GM21367 (cell line): ENCODE measurements around the gene BMERB1.

Experiments used
- ATAC-seq: cut with Tn5 transposase; IDR thresholded peaks from one replicate; pipeline ENCODE4 v1.9.1; 2021; ENCODE audit not compliant: unreplicated experiment

BMERB1 gene

GRCh38 chr16:15607700-15608396, 173.5 kb downstream of the BMERB1 start:
- ATAC-seq = no peak

GRCh38 chr16:15608398-15609285, 174.3 kb downstream of the BMERB1 start:
- ATAC-seq = no peak

GRCh38 chr16:15609286-15609649, 174.9 kb downstream of the BMERB1 start:
- no peak for ATAC-seq

GRCh38 chr16:15610369-15610871, 176.0 kb downstream of the BMERB1 start:
- no peak for ATAC-seq

- ATAC-seq = no peak
Observed at GRCh38 chr16:15611610-15612009, 177.2 kb downstream of the BMERB1 start.

- no peak for ATAC-seq
Observed at GRCh38 chr16:15613676-15614075, 179.3 kb downstream of the BMERB1 start.

- no peak for ATAC-seq
Observed at GRCh38 chr16:15616012-15616411, 181.6 kb downstream of the BMERB1 start.

- ATAC-seq = no peak
Observed at GRCh38 chr16:15616475-15617165, 182.2 kb downstream of the BMERB1 start.

- ATAC-seq = no peak
Observed at GRCh38 chr16:15617901-15618300, 183.5 kb downstream of the BMERB1 start.

- ATAC-seq = no peak
Observed at GRCh38 chr16:15618392-15618791, 184.0 kb downstream of the BMERB1 start.

- no peak for ATAC-seq
Observed at GRCh38 chr16:15620611-15621195, 186.3 kb downstream of the BMERB1 start.

GRCh38 chr16:15621456-15621855, 187.1 kb downstream of the BMERB1 start:
- no peak for ATAC-seq

GRCh38 chr16:15621889-15622288, 187.5 kb downstream of the BMERB1 start:
- no peak for ATAC-seq

- ATAC-seq = no peak
Observed at GRCh38 chr16:15631730-15632409, 197.5 kb downstream of the BMERB1 start.

- ATAC-seq = no peak
Observed at GRCh38 chr16:15635926-15636325, 201.5 kb downstream of the BMERB1 start.

GRCh38 chr16:15636392-15636873, 202.0 kb downstream of the BMERB1 start:
- peak; percentile 34 for ATAC-seq
